HG02852 (cell line): ENCODE data around the gene SRRD.
"Not testable (repeated sequence)": the region's sequence is repeated elsewhere in the genome, so short reads cannot be mapped to it uniquely, and the experiment has no call there.

Experiments
- ATAC-seq: cut with Tn5 transposase; IDR thresholded peaks from one replicate; pipeline ENCODE4 v1.9.1; 2021; ENCODE audit warnings: mild to moderate bottlenecking, moderate library complexity; ENCODE audit not compliant: unreplicated experiment

The SRRD gene

GRCh38 chr22:26516503-26516902 lies 32.8 kb downstream of the SRRD start:
- ATAC-seq: no peak

- ATAC-seq: no peak
Observed at GRCh38 chr22:26517429-26517828, 33.8 kb downstream of the SRRD start.

- ATAC-seq: no peak
Observed at GRCh38 chr22:26522012-26522411, 38.3 kb downstream of the SRRD start.

- no peak for ATAC-seq
Observed at GRCh38 chr22:26522592-26522991, 38.9 kb downstream of the SRRD start.

- no peak for ATAC-seq
Observed at GRCh38 chr22:26524870-26525269, 41.2 kb downstream of the SRRD start.

- ATAC-seq: no peak
Observed at GRCh38 chr22:26525946-26526564, 42.4 kb downstream of the SRRD start.

- ATAC-seq: no peak
Observed at GRCh38 chr22:26527167-26527566, 43.5 kb downstream of the SRRD start.

- no peak for ATAC-seq
Observed at GRCh38 chr22:26527574-26528465, 44.1 kb downstream of the SRRD start.

- not testable (repeated sequence) for ATAC-seq
Observed at GRCh38 chr22:26528518-26528917, 44.8 kb downstream of the SRRD start.

GRCh38 chr22:26529345-26529744 lies 45.7 kb downstream of the SRRD start:
- ATAC-seq: no peak

- no peak for ATAC-seq
Observed at GRCh38 chr22:26534171-26534855, 50.6 kb downstream of the SRRD start.

GRCh38 chr22:26534874-26535602 lies 51.4 kb downstream of the SRRD start:
- ATAC-seq: no peak

GRCh38 chr22:26535603-26535908 lies 51.9 kb downstream of the SRRD start:
- no peak for ATAC-seq

- no peak for ATAC-seq
Observed at GRCh38 chr22:26536056-26536761, 52.5 kb downstream of the SRRD start.

- no peak for ATAC-seq
Observed at GRCh38 chr22:26536762-26537134, 53.1 kb downstream of the SRRD start.

- no peak for ATAC-seq
Observed at GRCh38 chr22:26540119-26540518, 56.4 kb downstream of the SRRD start.

GRCh38 chr22:26541167-26541819 lies 57.6 kb downstream of the SRRD start:
- ATAC-seq: no peak

- no peak for ATAC-seq
Observed at GRCh38 chr22:26542831-26543230, 59.2 kb downstream of the SRRD start.
